B cell (primary cell): ENCODE results near the gene USH1C.

Source experiments
- CTCF ChIP-seq: fragments of 200-600 bp; IDR thresholded peaks from one replicate; pipeline ENCODE4 v1.8.0; 2022; ENCODE audit warnings: antibody characterized with exemption, mild to moderate bottlenecking
- EZH2 ChIP-seq: IDR thresholded peaks from 2 replicates; pipeline ENCODE4 v1.6.1; 2012; ENCODE audit warnings: borderline replicate concordance, low read depth, mild to moderate bottlenecking, moderate library complexity, low read length; ENCODE audit not compliant: insufficient read depth, poor library complexity, severe bottlenecking

GRCh38 chr11:17552392-17553248, 8.4 kb upstream of the USH1C start:
- TF ChIP-seq CTCF: no peak
- TF ChIP-seq EZH2: no peak
